Esophagus squamous epithelium (tissue), 5 donors: ENCODE measurements around the gene WDFY1. TPM values are rescaled to one million over a fixed set of nuclear protein-coding genes. Genes with fewer than 3 reads are reported as not detected.

Experiments
- DNase-seq: peaks from one replicate; lab custom pipeline; 2025; lab: John Stamatoyannopoulos, UW
- H3K27ac ChIP-seq, 4 donors: fragments of 200-600 bp; sonication (generic); one replicate each; pipeline ENCODE4 v1.5.1; 2016 to 2019; ENCODE audit warnings: mild to moderate bottlenecking in 1 of 4
- H3K27me3 ChIP-seq, 4 donors: fragments of 200-600 bp; sonication (generic); 1 replicate in 3 of 4; 2 replicates in 1 of 4; pipeline versions ENCODE4 v1.5.1 to v1.6.0; 2017 to 2021; ENCODE audit warnings: antibody characterized with exemption in 1 of 4
- H3K36me3 ChIP-seq, 3 donors: fragments of 200-600 bp; sonication (generic); one replicate each; pipeline ENCODE4 v1.5.1; 2016 to 2019
- H3K4me1 ChIP-seq, 3 donors: fragments of 200-600 bp; sonication (generic); one replicate each; pipeline ENCODE4 v1.5.1; 2017 to 2019
- H3K4me3 ChIP-seq, 4 donors: fragments of 200-600 bp; sonication (generic); 1 replicate in 3 of 4; 2 replicates in 1 of 4; pipeline ENCODE4 v1.5.1; 2016 to 2019; ENCODE audit warnings: mild to moderate bottlenecking in 2 of 4, moderate library complexity in 1 of 4
- H3K9me3 ChIP-seq, 3 donors: fragments of 200-600 bp; sonication (generic); one replicate each; pipeline ENCODE4 v1.5.1; 2016 to 2019
- POLR2A ChIP-seq, 4 donors: fragments of 450-650 bp; IDR thresholded peaks; one replicate each; pipeline ENCODE4 v1.6.1; 2017; ENCODE audit warnings: antibody characterized with exemption in 4 of 4, mild to moderate bottlenecking in 4 of 4, moderate library complexity in 3 of 4
- WGBS, 2 donors: methylation state at CpG; one replicate each; pipeline ENCODE4 v1.1.5; 2018; 5-methylcytosine and 5-hydroxymethylcytosine counted together
- intact Hi-C: fragments of 100-400 bp; cut with DNase I; formaldehyde crosslinking; loops from one replicate; pipeline ENCODE4 v1.15.0; 2022
- total RNA-seq, 4 donors: library from RNA; depleted of rRNA; stranded (reverse); fragments of >200 nt; gene quantifications; one replicate each; pipeline ENCODE4 v1.1.0, GENCODE V29; 2016
- TF ChIP-seq, protein P1 (sequence below), 6 experiments: fragments of 450-650 bp in 4 of 6; fragments of 200-600 bp in 2 of 6; sonication (generic) in 2 of 6; IDR thresholded peaks; one replicate each; pipeline ENCODE4 v1.5.1; 2016 to 2019; ENCODE audit warnings: antibody characterized with exemption in 6 of 6, mild to moderate bottlenecking in 4 of 6, moderate library complexity in 4 of 6
- donor health status: DM: yes; HTN: yes; CAD: no.

Gene WDFY1
- total RNA-seq, 4 donors from 2014 or later: 13.8 to 36.4 (median 21.3) TPM

GRCh38 chr2:223959688-223960087 is 14.6 kb upstream of the WDFY1 start:
- H3K9me3 ChIP-seq: no peaks in the 10 kb centered on the region
- 27 to 45% methylated on average over 5 of the region's 5 CpGs for WGBS, 2 donors
- peaks cover 0 to 48% (median 0%) of the 10 kb centered on the region in 3 donors for H3K36me3 ChIP-seq
- DNase-seq: no peak
- peaks cover 16 to 75% (median 48%) of the 10 kb centered on the region in 3 donors for H3K4me1 ChIP-seq
- intact Hi-C loops: no loop called here
- peak overlapping the region in 2 of 4 donors; percentile 0 to 98 for H3K4me3 ChIP-seq
- H3K27me3 ChIP-seq: no peaks in the 10 kb centered on the region
- no peak overlapping the region for H3K27ac ChIP-seq
- no peak for TF ChIP-seq POLR2A (IDR thresholded peaks at IDR 0.05)
- TF ChIP-seq, protein P1, sequence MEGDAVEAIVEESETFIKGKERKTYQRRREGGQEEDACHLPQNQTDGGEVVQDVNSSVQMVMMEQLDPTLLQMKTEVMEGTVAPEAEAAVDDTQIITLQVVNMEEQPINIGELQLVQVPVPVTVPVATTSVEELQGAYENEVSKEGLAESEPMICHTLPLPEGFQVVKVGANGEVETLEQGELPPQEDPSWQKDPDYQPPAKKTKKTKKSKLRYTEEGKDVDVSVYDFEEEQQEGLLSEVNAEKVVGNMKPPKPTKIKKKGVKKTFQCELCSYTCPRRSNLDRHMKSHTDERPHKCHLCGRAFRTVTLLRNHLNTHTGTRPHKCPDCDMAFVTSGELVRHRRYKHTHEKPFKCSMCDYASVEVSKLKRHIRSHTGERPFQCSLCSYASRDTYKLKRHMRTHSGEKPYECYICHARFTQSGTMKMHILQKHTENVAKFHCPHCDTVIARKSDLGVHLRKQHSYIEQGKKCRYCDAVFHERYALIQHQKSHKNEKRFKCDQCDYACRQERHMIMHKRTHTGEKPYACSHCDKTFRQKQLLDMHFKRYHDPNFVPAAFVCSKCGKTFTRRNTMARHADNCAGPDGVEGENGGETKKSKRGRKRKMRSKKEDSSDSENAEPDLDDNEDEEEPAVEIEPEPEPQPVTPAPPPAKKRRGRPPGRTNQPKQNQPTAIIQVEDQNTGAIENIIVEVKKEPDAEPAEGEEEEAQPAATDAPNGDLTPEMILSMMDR (IDR thresholded peaks at IDR 0.05): no peak

GRCh38 chr2:223957092-223957851 is 12.1 kb upstream of the WDFY1 start, which contains the start of gene MRPL44:
MRPL44 (plus strand) TSS chr2:223957463; CDS start chr2:223957473, 10 bp downstream.
- peaks cover 0 to 28% (median 0%) of the 10 kb centered on the region in 3 donors for H3K36me3 ChIP-seq
- H3K9me3 ChIP-seq: no peaks in the 10 kb centered on the region
- peak in 3 of 4 donors; percentile 34 to 71 (median 67) for TF ChIP-seq POLR2A (IDR thresholded peaks at IDR 0.05)
- TF ChIP-seq, protein P1 (IDR thresholded peaks at IDR 0.05): peak in 2 of 6 experiments; percentile 23 to 56
- H3K4me1 ChIP-seq: peaks cover 16 to 60% (median 46%) of the 10 kb centered on the region in 3 donors
- no peaks in the 10 kb centered on the region for H3K27me3 ChIP-seq
- DNase-seq: peak; percentile 80
- H3K27ac ChIP-seq: peak within 1 kb of the TSS; percentile 85 to 91 (median 88)
- intact Hi-C loops: no loop called here
- peak within 1 kb of the TSS; percentile 73 to 98 (median 94) for H3K4me3 ChIP-seq
- 1% methylated on average over 24 to 34 of the region's 65 CpGs for WGBS, 2 donors

- Histone ChIP-seq H3K4me1 (peaks cover 16 to 50% (median 39%) of the 10 kb centered on the region in 3 donors), H3K36me3 (peaks cover 0 to 18% (median 0%) of the 10 kb centered on the region in 3 donors), H3K27me3 (no peaks in the 10 kb centered on the region), H3K4me3 (peak overlapping the region in 2 of 4 donors; percentile 97 to 98), H3K9me3 (no peaks in the 10 kb centered on the region), H3K27ac (peak overlapping the region; percentile 85 to 91 (median 88))
- no peak for TF ChIP-seq POLR2A (IDR thresholded peaks at IDR 0.05)
- TF ChIP-seq, protein P1 (IDR thresholded peaks at IDR 0.05): no peak
- DNase-seq: no peak
- WGBS, 2 donors: 36 to 51% methylated on average over 4 of the region's 4 CpGs
- intact Hi-C loops: no loop called here
These were observed 11.2 kb upstream of the WDFY1 start for GRCh38 chr2:223956300-223956699.

GRCh38 chr2:223954401-223954800 is 9.3 kb upstream of the WDFY1 start:
- Histone ChIP-seq H3K27ac (no peak overlapping the region), H3K36me3 (no peaks in the 10 kb centered on the region), H3K4me3 (no peak overlapping the region), H3K4me1 (peaks cover 7 to 38% (median 21%) of the 10 kb centered on the region in 3 donors), H3K9me3 (no peaks in the 10 kb centered on the region), H3K27me3 (no peaks in the 10 kb centered on the region)
- 75 to 77% methylated on average over 3 of the region's 3 CpGs for WGBS, 2 donors
- no peak for DNase-seq
- TF ChIP-seq POLR2A (IDR thresholded peaks at IDR 0.05): no peak
- TF ChIP-seq, protein P1 (IDR thresholded peaks at IDR 0.05): no peak
- intact Hi-C loops: no loop called here
